Stimulated activated CD4-positive, alpha-beta T cell treated with anti-CD3 and anti-CD28 coated beads, Interleukin-4, amount 100 ng/mL, for 48 hours (primary cell): ENCODE measurements around the gene DNAH17.
"Not testable (repeated sequence)": the region's sequence is repeated elsewhere in the genome, so short reads cannot be mapped to it uniquely, and the experiment has no call there.

ENCODE experiments used
- DNase-seq, 2 donors: peaks; one replicate each; pipeline ENCODE4 v3.0.0-alpha.2; 2020; ENCODE audit warnings: low read depth in 2 of 2

The DNAH17 gene

GRCh38 chr17:78476973-78477372 is 100.2 kb downstream of the DNAH17 start:
- DNase-seq, result no peak

GRCh38 chr17:78476149-78476548 is 101.0 kb downstream of the DNAH17 start:
- no peak for DNase-seq

GRCh38 chr17:78475211-78475610 is 102.0 kb downstream of the DNAH17 start:
- no peak for DNase-seq

GRCh38 chr17:78474614-78475146 is 102.5 kb downstream of the DNAH17 start:
- no peak for DNase-seq

- no peak for DNase-seq
These were observed 103.1 kb downstream of the DNAH17 start for GRCh38 chr17:78473951-78474613.

GRCh38 chr17:78472035-78472905 is 104.9 kb downstream of the DNAH17 start:
- DNase-seq, result no peak

GRCh38 chr17:78471635-78472034 is 105.6 kb downstream of the DNAH17 start:
- no peak for DNase-seq

GRCh38 chr17:78469443-78469842 is 107.8 kb downstream of the DNAH17 start:
- no peak for DNase-seq

GRCh38 chr17:78468366-78468765 is 108.8 kb downstream of the DNAH17 start:
- DNase-seq, result no peak

GRCh38 chr17:78466786-78467715 is 110.1 kb downstream of the DNAH17 start:
- no peak for DNase-seq

GRCh38 chr17:78466109-78466785 is 110.9 kb downstream of the DNAH17 start:
- not testable (repeated sequence) for DNase-seq

GRCh38 chr17:78462148-78462547 is 115.0 kb downstream of the DNAH17 start:
- no peak for DNase-seq

- no peak for DNase-seq
These were observed 115.5 kb downstream of the DNAH17 start for GRCh38 chr17:78461799-78462053.

- no peak for DNase-seq
These were observed 116.0 kb downstream of the DNAH17 start for GRCh38 chr17:78460951-78461798.

GRCh38 chr17:78460176-78460675 is 117.0 kb downstream of the DNAH17 start:
- DNase-seq, result no peak

GRCh38 chr17:78459696-78460095 is 117.5 kb downstream of the DNAH17 start:
- DNase-seq, result no peak

GRCh38 chr17:78458736-78459335 is 118.4 kb downstream of the DNAH17 start:
- DNase-seq, result no peak

GRCh38 chr17:78458091-78458490 is 119.1 kb downstream of the DNAH17 start:
- DNase-seq, result no peak

- no peak for DNase-seq
These were observed 122.8 kb downstream of the DNAH17 start for GRCh38 chr17:78454346-78454745.

GRCh38 chr17:78451753-78452152 is 125.4 kb downstream of the DNAH17 start:
- no peak for DNase-seq
